IMR-90 (cell line): ENCODE measurements around the gene LAMA5. TPM values are rescaled to one million over a fixed set of nuclear protein-coding genes. Genes with fewer than 3 reads are reported as not detected.

ENCODE experiments used
- ATAC-seq: fragments of 200-7000 bp; cut with Tn5 transposase; 2 replicates; pipeline ENCODE4 v1.9.1; 2020; ENCODE audit warnings: low read depth, mild to moderate bottlenecking, moderate library complexity
- BruUV-seq: library from RNA; stranded (reverse); fragments of 400-500 nt; replicated peaks from 2 replicates; lab custom pipeline; 2021; lab: Mats Ljungman, UMichigan
- CTCF ChIA-PET: fragments of 300-600 bp; formaldehyde crosslinking; extraction: SDS; loops from one replicate; lab custom pipeline; 2021; ENCODE audit warnings: antibody characterized with exemption; lab: Yijun Ruan, JAX
- POLR2A ChIA-PET: fragments of 300-600 bp; sonication (Branson Sonifier 250); formaldehyde crosslinking; loops from one replicate; lab custom pipeline; 2022; ENCODE audit warnings: antibody characterized with exemption; ENCODE audit not compliant: unreplicated experiment; lab: Charles Lee
- DNase-seq: peaks from one replicate; pipeline ENCODE4 v3.0.0; 2013
- H2AFZ ChIP-seq: replicated peaks from 2 replicates; pipeline ENCODE3; 2013; ENCODE audit warnings: low read length, mild to moderate bottlenecking; ENCODE audit not compliant: poor library complexity
- H2AK5ac ChIP-seq: 2 replicates; pipeline ENCODE4 v1.6.1; 2013; ENCODE audit warnings: low read depth, low read length, inconsistent platforms
- H2AK9ac ChIP-seq: replicated peaks from 2 replicates; pipeline ENCODE3; 2013; ENCODE audit warnings: mild to moderate bottlenecking, low read depth, low read length, moderate library complexity; ENCODE audit not compliant: poor library complexity
- H2BK120ac ChIP-seq: 2 replicates; pipeline ENCODE4 v1.6.1; 2013; ENCODE audit warnings: low read depth, low read length, inconsistent platforms
- H2BK15ac ChIP-seq: 3 replicates; pipeline ENCODE4 v1.6.1; 2013; ENCODE audit warnings: low read depth, low read length, inconsistent platforms
- H2BK20ac ChIP-seq: 2 replicates; pipeline ENCODE4 v1.6.1; 2013; ENCODE audit warnings: low read depth, mild to moderate bottlenecking, inconsistent platforms, low read length, moderate library complexity
- H2BK5ac ChIP-seq: 2 replicates; pipeline ENCODE4 v1.6.1; 2013; ENCODE audit warnings: mild to moderate bottlenecking, low read depth, low read length, inconsistent platforms; ENCODE audit not compliant: poor library complexity, severe bottlenecking
- H3K14ac ChIP-seq: replicated peaks from 2 replicates; pipeline ENCODE4 v1.6.1; 2013; ENCODE audit warnings: low read depth, low read length, inconsistent platforms
- H3K18ac ChIP-seq: 2 replicates; pipeline ENCODE4 v1.6.1; 2013; ENCODE audit warnings: low read depth, low read length, control low read depth
- H3K23ac ChIP-seq: 2 replicates; pipeline ENCODE4 v1.6.1; 2013; ENCODE audit warnings: low read depth, low read length, inconsistent platforms
- H3K27ac ChIP-seq: 2 replicates; pipeline ENCODE4 v1.5.1; 2013; ENCODE audit warnings: mild to moderate bottlenecking, control low read depth, low read length; ENCODE audit not compliant: insufficient read depth
- H3K27me3 ChIP-seq: 2 replicates; pipeline ENCODE4 v1.6.1; 2013; ENCODE audit warnings: low read length; ENCODE audit not compliant: control insufficient read depth, insufficient read depth
- H3K36me3 ChIP-seq: 2 replicates; pipeline ENCODE4 v1.6.1; 2013; ENCODE audit warnings: low read length, mixed read lengths; ENCODE audit not compliant: control insufficient read depth, insufficient read depth
- H3K4ac ChIP-seq: 2 replicates; pipeline ENCODE4 v1.6.1; 2013; ENCODE audit warnings: low read depth, low read length, inconsistent platforms
- H3K4me1 ChIP-seq: 2 replicates; pipeline ENCODE4 v1.6.1; 2013; ENCODE audit warnings: low read length, mixed read lengths; ENCODE audit not compliant: control insufficient read depth, insufficient read depth
- H3K4me2 ChIP-seq: 2 replicates; pipeline ENCODE4 v1.6.1; 2013; ENCODE audit warnings: low read depth, mild to moderate bottlenecking, control low read depth, low read length, moderate library complexity
- H3K4me3 ChIP-seq: 2 replicates; pipeline ENCODE4 v1.5.1; 2013; ENCODE audit warnings: low read depth, mild to moderate bottlenecking, control low read depth, low read length, moderate library complexity; ENCODE audit not compliant: insufficient read depth
- H3K56ac ChIP-seq: 2 replicates; pipeline ENCODE4 v1.6.1; 2013; ENCODE audit warnings: low read length, inconsistent platforms; ENCODE audit not compliant: insufficient read depth; ENCODE audit errors: extremely low read depth
- H3K79me1 ChIP-seq, 2 experiments: 2 replicates each; pipeline ENCODE4 v1.6.1; 2013; ENCODE audit warnings: low read length in 2 of 2, inconsistent platforms in 1 of 2, low read depth in 1 of 2
- H3K9ac ChIP-seq: 2 replicates; pipeline ENCODE4 v1.6.1; 2013; ENCODE audit warnings: low read depth, low read length, control low read depth
- H3K9me1 ChIP-seq: 2 replicates; pipeline ENCODE4 v1.6.1; 2013; ENCODE audit warnings: low read length, inconsistent platforms; ENCODE audit not compliant: insufficient read depth
- H3K9me3 ChIP-seq: 2 replicates; pipeline ENCODE4 v1.6.1; 2013; ENCODE audit warnings: low read length; ENCODE audit not compliant: control insufficient read depth, insufficient read depth
- H4K20me1 ChIP-seq: 2 replicates; pipeline ENCODE4 v1.6.1; 2013; ENCODE audit warnings: low read length, inconsistent platforms; ENCODE audit not compliant: insufficient read depth
- H4K5ac ChIP-seq: 2 replicates; pipeline ENCODE4 v1.6.1; 2013; ENCODE audit warnings: mild to moderate bottlenecking, low read depth, low read length, control low read depth
- H4K8ac ChIP-seq, 2 experiments: 2 replicates each; pipeline ENCODE4 v1.6.1; 2013; ENCODE audit warnings: low read depth in 2 of 2, low read length in 2 of 2, control low read depth in 1 of 2, inconsistent platforms in 1 of 2
- H4K91ac ChIP-seq: 2 replicates; pipeline ENCODE4 v1.6.1; 2013; ENCODE audit warnings: low read depth, low read length, inconsistent platforms; ENCODE audit not compliant: insufficient read depth
- FOS ChIP-seq: fragments of 150-350 bp; IDR thresholded peaks from 2 replicates; pipeline ENCODE4 v1.6.1; 2016; ENCODE audit warnings: low read depth, low read length
- NFE2L2 ChIP-seq: fragments of 150-350 bp; IDR thresholded peaks from 2 replicates; pipeline ENCODE4 v1.6.1; 2016; ENCODE audit warnings: low read depth, mild to moderate bottlenecking, low read length
- SMC3 ChIP-seq: fragments of 150-350 bp; IDR thresholded peaks from 2 replicates; pipeline ENCODE4 v1.6.1; 2016; ENCODE audit warnings: low read depth, mild to moderate bottlenecking, antibody characterized with exemption, low read length, moderate library complexity
- WGBS, 2 experiments: methylation state at CpG; one replicate each; pipeline versions ENCODE4 v1.1.5 to v1.1.7; 2013; ENCODE audit warnings: missing lambda C conversion rate in 2 of 2; ENCODE audit not compliant: insufficient read length in 1 of 2; ENCODE audit errors: extremely low coverage in 2 of 2; 5-methylcytosine and 5-hydroxymethylcytosine counted together
- dilution Hi-C: fragments of 300-500 bp; cut with HindIII; formaldehyde crosslinking; loops from one replicate; pipeline ENCODE4 v1.14.3; 2018; ENCODE audit warnings: low sequenced_read_pairs; ENCODE audit not compliant: unreplicated experiment
- in situ Hi-C: fragments of 300-500 bp; cut with MboI; formaldehyde crosslinking; loops from 3 replicates; pipeline ENCODE4 v1.14.3; 2019; ENCODE audit warnings: low sequenced_read_pairs, inconsistent platforms, mixed read lengths
- intact Hi-C: fragments of 100-400 bp; cut with micrococcal nuclease; formaldehyde crosslinking; loops from 2 replicates; pipeline ENCODE4 v1.10.0; 2022
- polyA plus RNA-seq, 3 experiments: library from polyadenylated mRNA; depleted of rRNA; stranded (reverse); fragments of >200 nt; gene quantifications; 2 replicates each; pipeline ENCODE4 v1.2.3, GENCODE V29; 2012; ENCODE audit warnings: low replicate concordance in 1 of 3
- total RNA-seq: library from RNA; depleted of rRNA; stranded (reverse); fragments of >200 nt; gene quantifications from 2 replicates; pipeline ENCODE4 v1.2.3, GENCODE V29; 2012

LAMA5 gene
- total and polyA plus RNA-seq, 2 of the 4 experiments (the other 2 are of a cell fraction) = 0.90 to 7.3 TPM

- Histone ChIP-seq H2AK9ac (no peak overlapping the region), H3K36me3 (peaks cover 36% of the 10 kb centered on the region), H3K4ac (no peak overlapping the region), H2BK20ac (no peak overlapping the region), H4K8ac (no peak overlapping the region), H3K9ac (no peak overlapping the region), H4K91ac (no peak overlapping the region), H3K14ac (no peak overlapping the region), H3K27me3 (no peaks in the 10 kb centered on the region), H3K23ac (no peak overlapping the region), H2BK5ac (no peak overlapping the region), H2AK5ac (no peak overlapping the region), H3K56ac (no peak overlapping the region), H2BK120ac (no peak overlapping the region), H2BK15ac (no peak overlapping the region), H3K9me1 (0 out of 2 replicates have a peak, but pooled peaks cover 4% of the 10 kb centered on the region), H3K18ac (no peak overlapping the region), H3K9me3 (no peaks in the 10 kb centered on the region), H4K5ac (no peak overlapping the region), H3K79me1 (peaks cover 9 to 24% of the 10 kb centered on the region in 2 experiments), H3K4me3 (no peak overlapping the region), H3K27ac (no peak overlapping the region), H2AFZ (no peak overlapping the region), H3K4me1 (no peaks in the 10 kb centered on the region), H3K4me2 (no peak overlapping the region), H4K20me1 (peaks cover 25% of the 10 kb centered on the region)
- no peak for DNase-seq
- intact Hi-C loops = no loop called here
- dilution Hi-C loops = loop anchor here (25.0 kb wide), 1 partner anchor 107 kb away; no protein-coding TSS in a partner anchor
- in situ Hi-C loops = loop anchor here (25.0 kb wide), 1 partner anchor 382 kb away; no protein-coding TSS in a partner anchor
- no peak for ATAC-seq
- BruUV-seq = no TSS peak
- no peak for TF ChIP-seq NFE2L2
- no peak for TF ChIP-seq SMC3
- no peak for TF ChIP-seq FOS
- POLR2A ChIA-PET = no interaction called here
- CTCF ChIA-PET = no interaction called here
- 87% methylated on average over 17 of the region's 44 CpGs; no CpG with 5 or more reads in 1 of the 2 experiments for WGBS, 2 experiments
These were observed 27.4 kb upstream of the LAMA5 start for GRCh38 chr20:62394248-62395245.
